Mesenchymal stem cell (in vitro differentiated cells and primary cell): ENCODE data around the gene NFE2L3.
"Not testable (repeated sequence)": the region's sequence is repeated elsewhere in the genome, so short reads cannot be mapped to it uniquely, and the experiment has no call there.

Experiments
- DNase-seq: peaks from one replicate; pipeline ENCODE4 v3.0.0-alpha.2; 2013
- H2AFZ ChIP-seq: one replicate; pipeline ENCODE4 v1.6.1; 2013; ENCODE audit warnings: low read depth, mild to moderate bottlenecking, control low read depth, inconsistent platforms, low read length, moderate library complexity
- H2AK5ac ChIP-seq: 2 replicates; pipeline ENCODE4 v1.6.1; 2013; ENCODE audit warnings: low read length, moderate library complexity, mild to moderate bottlenecking, inconsistent platforms; ENCODE audit not compliant: severe bottlenecking
- H2BK120ac ChIP-seq: one replicate; pipeline ENCODE4 v1.6.1; 2013; ENCODE audit warnings: low read depth, mild to moderate bottlenecking, inconsistent platforms, low read length, moderate library complexity
- H2BK12ac ChIP-seq, 2 experiments: one replicate each; pipeline ENCODE4 v1.6.1; 2013; ENCODE audit warnings: inconsistent platforms in 2 of 2, low read length in 2 of 2, mild to moderate bottlenecking in 2 of 2, moderate library complexity in 2 of 2, control low read depth in 1 of 2
- H2BK15ac ChIP-seq: one replicate; pipeline ENCODE4 v1.6.1; 2013; ENCODE audit warnings: mild to moderate bottlenecking, low read depth, inconsistent platforms; ENCODE audit not compliant: poor library complexity, severe bottlenecking
- H2BK5ac ChIP-seq: 2 replicates; pipeline ENCODE4 v1.6.1; 2013; ENCODE audit warnings: low read depth, mild to moderate bottlenecking, low read length, control low read depth, inconsistent platforms; ENCODE audit not compliant: poor library complexity, severe bottlenecking
- H3K14ac ChIP-seq, 2 experiments: one replicate each; pipeline ENCODE4 v1.6.1; 2013; ENCODE audit warnings: inconsistent platforms in 2 of 2, low read length in 2 of 2, control low read depth in 1 of 2, mild to moderate bottlenecking in 1 of 2, moderate library complexity in 1 of 2
- H3K18ac ChIP-seq, 2 experiments: one replicate each; pipeline ENCODE4 v1.6.1; 2013; ENCODE audit warnings: inconsistent platforms in 2 of 2, low read length in 2 of 2, control low read depth in 1 of 2, low read depth in 1 of 2, mild to moderate bottlenecking in 1 of 2
- H3K23ac ChIP-seq, 2 experiments: one replicate each; pipeline ENCODE4 v1.6.1; 2013; ENCODE audit warnings: inconsistent platforms in 2 of 2, low read length in 2 of 2, mild to moderate bottlenecking in 2 of 2, moderate library complexity in 2 of 2, control low read depth in 1 of 2
- H3K27ac ChIP-seq: 2 replicates; pipeline ENCODE4 v1.5.1; 2013; ENCODE audit warnings: mild to moderate bottlenecking, moderate library complexity, low read length, control low read depth, inconsistent platforms; ENCODE audit not compliant: poor library complexity, severe bottlenecking
- H3K27me3 ChIP-seq, 2 experiments: 2 replicates each; pipeline versions ENCODE4 v1.6.1 to v1.7.0; 2013; ENCODE audit warnings: low read length in 2 of 2, mild to moderate bottlenecking in 2 of 2, moderate library complexity in 2 of 2, control low read depth in 1 of 2, inconsistent platforms in 1 of 2; ENCODE audit not compliant: control insufficient read depth in 1 of 2, insufficient read depth in 1 of 2
- H3K36me3 ChIP-seq, 2 experiments: 2 replicates each; pipeline versions ENCODE4 v1.6.1 to v1.7.0; 2013; ENCODE audit warnings: low read length in 2 of 2, control low read depth in 1 of 2, inconsistent platforms in 1 of 2, low read depth in 1 of 2, mild to moderate bottlenecking in 1 of 2; ENCODE audit not compliant: insufficient read depth in 2 of 2, control insufficient read depth in 1 of 2
- H3K4ac ChIP-seq, 2 experiments: one replicate each; pipeline ENCODE4 v1.6.1; 2013; ENCODE audit warnings: inconsistent platforms in 2 of 2, low read length in 2 of 2, mild to moderate bottlenecking in 2 of 2, moderate library complexity in 2 of 2, control low read depth in 1 of 2, low read depth in 1 of 2
- H3K4me1 ChIP-seq: 2 replicates; pipeline ENCODE4 v1.6.1; 2013; ENCODE audit warnings: low read depth, low read length, control low read depth; ENCODE audit not compliant: control insufficient read depth, insufficient read depth
- H3K4me2 ChIP-seq: 2 replicates; pipeline ENCODE4 v1.6.1; 2013; ENCODE audit warnings: low read length, mild to moderate bottlenecking, inconsistent platforms; ENCODE audit not compliant: poor library complexity, severe bottlenecking
- H3K4me3 ChIP-seq, 2 experiments: 2 replicates each; pipeline versions ENCODE4 v1.5.1 to v1.7.0; 2013; ENCODE audit warnings: low read length in 2 of 2, mild to moderate bottlenecking in 2 of 2, control low read depth in 1 of 2, low read depth in 1 of 2; ENCODE audit not compliant: insufficient read depth in 1 of 2
- H3K79me1 ChIP-seq: replicated peaks from 2 replicates; pipeline ENCODE4 v1.6.1; 2013; ENCODE audit warnings: mild to moderate bottlenecking, control low read depth, low read length, inconsistent platforms; ENCODE audit not compliant: poor library complexity, severe bottlenecking
- H3K9ac ChIP-seq: 2 replicates; pipeline ENCODE4 v1.7.0; 2013; ENCODE audit warnings: mild to moderate bottlenecking, low read length, moderate library complexity
- H3K9me3 ChIP-seq: 2 replicates; pipeline ENCODE4 v1.7.0; 2013; ENCODE audit warnings: mild to moderate bottlenecking, low read length; ENCODE audit not compliant: control insufficient read depth
- H4K8ac ChIP-seq: one replicate; pipeline ENCODE4 v1.6.1; 2013; ENCODE audit warnings: inconsistent platforms, mild to moderate bottlenecking, low read length, moderate library complexity
- H4K91ac ChIP-seq: one replicate; pipeline ENCODE4 v1.6.1; 2013; ENCODE audit warnings: mild to moderate bottlenecking, low read length, inconsistent platforms
- WGBS: methylation state at CpG from one replicate; pipeline ENCODE4 v1.1.7; 2013; ENCODE audit warnings: mixed read lengths; 5-methylcytosine and 5-hydroxymethylcytosine counted together

NFE2L3 gene

GRCh38 chr7:26171601-26172000 is 19.6 kb downstream of the NFE2L3 start:
- H3K79me1 ChIP-seq: peaks cover 16% of the 10 kb centered on the region
- no peak overlapping the region for H3K9ac ChIP-seq
- DNase-seq: no peak
- no peak overlapping the region for H2BK15ac ChIP-seq
- H4K91ac ChIP-seq: no peak overlapping the region
- H3K18ac ChIP-seq: no peak overlapping the region
- no peak overlapping the region for H3K14ac ChIP-seq
- WGBS: 100% methylated on average over 1 of the region's 2 CpGs
- no peaks in the 10 kb centered on the region for H3K9me3 ChIP-seq
- H3K27me3 ChIP-seq: peaks cover 0 to 2% of the 10 kb centered on the region in 2 experiments
- no peak overlapping the region for H3K27ac ChIP-seq
- no peak overlapping the region for H2AFZ ChIP-seq
- H3K4ac ChIP-seq: no peak overlapping the region
- H2BK120ac ChIP-seq: no peak overlapping the region
- no peak overlapping the region for H2BK12ac ChIP-seq
- H3K4me1 ChIP-seq: peaks cover 7% of the 10 kb centered on the region
- H2AK5ac ChIP-seq: no peak overlapping the region
- no peak overlapping the region for H2BK5ac ChIP-seq
- no peak overlapping the region for H4K8ac ChIP-seq
- H3K4me2 ChIP-seq: no peak overlapping the region
- no peak overlapping the region for H3K4me3 ChIP-seq
- H3K23ac ChIP-seq: no peak overlapping the region
- H3K36me3 ChIP-seq: no peaks in the 10 kb centered on the region

DNA sequence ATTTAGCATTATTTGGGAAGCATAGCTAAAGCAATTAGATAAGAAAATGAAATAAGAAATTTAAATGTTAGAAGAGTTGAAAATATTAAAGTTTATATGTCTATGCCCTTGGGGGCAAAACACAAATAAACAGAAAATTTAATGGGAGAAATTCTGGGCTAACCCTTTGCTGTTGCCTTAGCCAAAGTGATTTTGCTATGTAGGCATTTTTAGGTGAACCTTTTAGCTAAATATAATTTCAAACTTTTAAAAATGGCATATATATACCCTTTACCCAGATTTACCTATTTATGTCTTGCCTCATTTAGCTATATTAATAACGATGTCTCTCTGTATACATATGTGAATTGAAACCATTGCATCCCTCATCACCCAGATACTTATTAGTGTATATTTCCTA is 20.1 kb downstream of the NFE2L3 start:
- Histone ChIP-seq H3K4me2 (no peak overlapping the region), H2BK5ac (no peak overlapping the region), H4K91ac (no peak overlapping the region), H2AFZ (no peak overlapping the region), H3K27me3 (no peaks in the 10 kb centered on the region), H3K79me1 (peaks cover 16% of the 10 kb centered on the region), H3K14ac (no peak overlapping the region), H2BK120ac (no peak overlapping the region), H3K4ac (no peak overlapping the region), H2AK5ac (no peak overlapping the region), H2BK12ac (no peak overlapping the region), H3K4me1 (peaks cover 7% of the 10 kb centered on the region), H2BK15ac (no peak overlapping the region), H3K4me3 (no peak overlapping the region), H3K18ac (no peak overlapping the region), H3K27ac (no peak overlapping the region), H3K9me3 (no peaks in the 10 kb centered on the region), H4K8ac (no peak overlapping the region), H3K9ac (no peak overlapping the region), H3K23ac (no peak overlapping the region), H3K36me3 (no peaks in the 10 kb centered on the region)
- no CpG with 5 or more reads among the region's 1 CpG for WGBS
- no peak for DNase-seq

- H3K9ac ChIP-seq, H4K8ac ChIP-seq, H2BK15ac ChIP-seq, H3K4me1 ChIP-seq, H3K27me3 ChIP-seq, H2BK5ac ChIP-seq, H3K4me3 ChIP-seq, H3K79me1 ChIP-seq, H2BK120ac ChIP-seq, H3K14ac ChIP-seq, H2AK5ac ChIP-seq, DNase-seq, H3K4ac ChIP-seq, H2BK12ac ChIP-seq, H4K91ac ChIP-seq, H2AFZ ChIP-seq, H3K36me3 ChIP-seq, H3K18ac ChIP-seq, H3K9me3 ChIP-seq, H3K23ac ChIP-seq, H3K4me2 ChIP-seq, H3K27ac ChIP-seq: not testable (repeated sequence)
- WGBS: 100% methylated on average over 1 of the region's 4 CpGs
Measured at GRCh38 chr7:26175903-26176302, 23.9 kb downstream of the NFE2L3 start.

DNA sequence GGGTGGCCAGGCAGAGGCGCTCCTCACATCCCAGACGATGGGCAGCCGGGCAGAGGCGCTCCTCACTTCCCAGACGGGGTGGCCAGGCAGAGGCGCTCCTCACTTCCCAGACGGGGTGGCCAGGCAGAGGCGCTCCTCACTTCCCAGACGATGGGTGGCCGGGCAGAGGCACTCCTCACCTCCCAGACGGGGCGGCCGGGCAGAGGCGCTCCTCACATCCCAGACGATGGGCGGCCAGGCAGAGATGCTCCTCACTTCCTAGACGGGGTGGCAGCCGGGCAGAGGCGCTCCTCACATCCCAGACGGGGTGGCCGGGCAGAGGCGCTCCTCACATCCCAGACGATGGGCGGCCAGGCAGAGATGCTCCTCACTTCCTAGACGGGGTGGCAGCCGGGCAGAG is 24.7 kb downstream of the NFE2L3 start:
- not testable (repeated sequence) for DNase-seq, H2AFZ ChIP-seq, H3K4me2 ChIP-seq, H4K91ac ChIP-seq, H3K14ac ChIP-seq, H2BK12ac ChIP-seq, H3K4ac ChIP-seq, H3K27me3 ChIP-seq, H2BK15ac ChIP-seq, H3K9ac ChIP-seq, H3K4me3 ChIP-seq, H3K9me3 ChIP-seq, H3K27ac ChIP-seq, H2BK5ac ChIP-seq, H3K36me3 ChIP-seq, H3K4me1 ChIP-seq, H2AK5ac ChIP-seq, H3K79me1 ChIP-seq, H2BK120ac ChIP-seq, H3K23ac ChIP-seq, H3K18ac ChIP-seq, H4K8ac ChIP-seq
- WGBS: 95% methylated on average over 15 of the region's 26 CpGs
